ENCODE data around the gene MYO1D. TPM values are rescaled to one million over a fixed set of nuclear protein-coding genes. Genes with fewer than 3 reads are reported as not detected.
A peak's percentile ranks its signal among the peaks of the same experiment; 100 is the strongest.

The MYO1D gene
- total RNA-seq, 1 donor from 2014 or later, result 18.0 TPM

DNA sequence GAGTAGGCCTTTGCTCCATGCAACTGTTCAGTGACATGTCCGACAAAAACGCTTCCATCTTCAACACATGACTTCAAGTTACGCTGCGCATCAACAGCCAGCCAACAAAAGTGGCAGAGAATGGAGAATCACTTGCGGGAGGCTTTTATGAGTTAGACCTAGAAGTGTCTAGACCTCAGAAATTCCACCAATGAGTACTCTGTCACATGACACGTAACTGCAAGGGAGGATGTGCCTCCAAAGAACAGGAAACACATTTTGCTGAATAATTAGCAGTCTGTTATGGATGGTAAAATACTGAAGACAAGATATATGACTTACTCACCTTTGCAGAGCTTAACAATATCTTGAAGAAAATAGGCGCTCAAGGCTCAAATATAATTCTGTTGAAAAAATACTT, 62.1 kb downstream of the MYO1D start:
- no peak overlapping the region for H3K4me2 ChIP-seq (ENCODE audit: low read length)
- no peak overlapping the region for H2AFZ ChIP-seq (ENCODE audit: low read depth, low read length)
- no peaks in the 10 kb centered on the region for H3K27me3 Mint-ChIP-seq (ENCODE audit: low read depth, unreplicated experiment)
- TF ChIP-seq, protein P1, sequence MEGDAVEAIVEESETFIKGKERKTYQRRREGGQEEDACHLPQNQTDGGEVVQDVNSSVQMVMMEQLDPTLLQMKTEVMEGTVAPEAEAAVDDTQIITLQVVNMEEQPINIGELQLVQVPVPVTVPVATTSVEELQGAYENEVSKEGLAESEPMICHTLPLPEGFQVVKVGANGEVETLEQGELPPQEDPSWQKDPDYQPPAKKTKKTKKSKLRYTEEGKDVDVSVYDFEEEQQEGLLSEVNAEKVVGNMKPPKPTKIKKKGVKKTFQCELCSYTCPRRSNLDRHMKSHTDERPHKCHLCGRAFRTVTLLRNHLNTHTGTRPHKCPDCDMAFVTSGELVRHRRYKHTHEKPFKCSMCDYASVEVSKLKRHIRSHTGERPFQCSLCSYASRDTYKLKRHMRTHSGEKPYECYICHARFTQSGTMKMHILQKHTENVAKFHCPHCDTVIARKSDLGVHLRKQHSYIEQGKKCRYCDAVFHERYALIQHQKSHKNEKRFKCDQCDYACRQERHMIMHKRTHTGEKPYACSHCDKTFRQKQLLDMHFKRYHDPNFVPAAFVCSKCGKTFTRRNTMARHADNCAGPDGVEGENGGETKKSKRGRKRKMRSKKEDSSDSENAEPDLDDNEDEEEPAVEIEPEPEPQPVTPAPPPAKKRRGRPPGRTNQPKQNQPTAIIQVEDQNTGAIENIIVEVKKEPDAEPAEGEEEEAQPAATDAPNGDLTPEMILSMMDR (IDR thresholded peaks at IDR 0.05; ENCODE audit: insufficient read depth, low read depth, low read length), result no peak
- TF ChIP-seq EZH2 (IDR thresholded peaks at IDR 0.05; ENCODE audit: insufficient read depth, low read length), result no peak
- peaks cover 3% of the 10 kb centered on the region for H3K9me3 ChIP-seq (ENCODE audit: insufficient read depth, low read depth, low read length)
- H3K27me3 ChIP-seq (ENCODE audit: insufficient read depth, low read length), result no peaks in the 10 kb centered on the region
- no peaks in the 10 kb centered on the region for H3K36me3 Mint-ChIP-seq (ENCODE audit: low read depth, unreplicated experiment)
- H3K27ac Mint-ChIP-seq (ENCODE audit: unreplicated experiment), result peak overlapping the region; percentile 68
- DNase-seq (ENCODE audit: low read depth), result no peak
- no peaks in the 10 kb centered on the region for H3K36me3 ChIP-seq (ENCODE audit: insufficient read depth, low read length)
- H3K9ac ChIP-seq (ENCODE audit: low read length), result no peak overlapping the region
- H3K4me1 Mint-ChIP-seq (ENCODE audit: low read depth, unreplicated experiment), result peaks cover 18% of the 10 kb centered on the region
- H3K27ac ChIP-seq (ENCODE audit: low read depth, low read length), result no peak overlapping the region
- H3K4me3 ChIP-seq (ENCODE audit: insufficient read depth, low read depth, low read length), result no peak overlapping the region
- H3K79me2 ChIP-seq (ENCODE audit: insufficient read depth, low read length), result no peaks in the 10 kb centered on the region
- H3K4me3 Mint-ChIP-seq (ENCODE audit: unreplicated experiment), result no peak overlapping the region
- no peaks in the 10 kb centered on the region for H3K4me1 ChIP-seq (ENCODE audit: insufficient read depth, low read length)
- H4K20me1 ChIP-seq (ENCODE audit: insufficient read depth, low read length), result no peaks in the 10 kb centered on the region
- FAIRE-seq, result no peak
- no peaks in the 10 kb centered on the region for H3K9me3 Mint-ChIP-seq (ENCODE audit: unreplicated experiment)

DNA sequence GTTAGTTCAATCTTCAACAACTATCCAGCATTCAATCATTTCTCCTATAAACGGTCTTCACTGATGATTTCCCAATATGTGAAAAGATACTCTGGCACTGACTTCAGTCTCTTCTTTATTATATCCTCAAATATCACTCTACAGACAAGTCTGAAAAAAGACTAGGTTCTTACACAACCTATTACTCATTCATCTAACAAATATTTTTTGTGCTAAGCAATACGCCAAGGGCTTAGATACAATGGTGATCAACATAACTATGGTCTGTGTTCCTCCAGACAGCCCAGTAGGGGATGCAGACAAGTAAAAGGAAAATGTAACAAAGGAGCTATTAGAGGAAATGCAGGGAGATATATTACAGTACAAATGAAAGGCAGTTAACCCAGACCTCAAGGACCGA, 63.9 kb downstream of the MYO1D start:
- no peaks in the 10 kb centered on the region for H3K9me3 Mint-ChIP-seq (ENCODE audit: unreplicated experiment)

DNA sequence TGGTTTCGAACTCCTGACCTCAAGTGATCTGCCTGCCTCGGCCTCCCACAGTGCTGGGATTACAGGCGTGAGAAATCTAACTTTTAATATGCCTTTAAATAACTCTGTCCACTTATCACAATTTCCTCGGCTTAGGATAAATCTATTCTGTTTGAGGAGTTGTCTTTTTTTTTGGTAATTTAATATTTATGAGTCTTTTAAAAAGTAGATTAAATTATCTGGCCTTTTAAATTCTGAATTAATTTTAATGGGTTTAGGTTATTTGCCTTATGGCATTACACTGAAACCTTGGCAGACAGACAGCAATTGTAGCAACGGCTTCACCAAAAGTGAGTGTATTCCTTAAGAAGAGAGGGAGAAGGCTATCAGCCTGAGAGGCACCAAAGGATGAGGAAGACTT, 66.2 kb downstream of the MYO1D start:
- H3K27ac ChIP-seq (ENCODE audit: low read depth, low read length), result no peak overlapping the region
- no peaks in the 10 kb centered on the region for H3K27me3 ChIP-seq (ENCODE audit: insufficient read depth, low read length)
- DNase-seq (ENCODE audit: low read depth) (no peak), FAIRE-seq (no peak)
- no peak overlapping the region for H3K4me3 ChIP-seq (ENCODE audit: insufficient read depth, low read depth, low read length)
- H3K36me3 Mint-ChIP-seq (ENCODE audit: low read depth, unreplicated experiment), result no peaks in the 10 kb centered on the region
- no peaks in the 10 kb centered on the region for H4K20me1 ChIP-seq (ENCODE audit: insufficient read depth, low read length)
- H3K4me1 ChIP-seq (ENCODE audit: insufficient read depth, low read length), result no peaks in the 10 kb centered on the region
- no peak overlapping the region for H2AFZ ChIP-seq (ENCODE audit: low read depth, low read length)
- peaks cover 3% of the 10 kb centered on the region for H3K9me3 ChIP-seq (ENCODE audit: insufficient read depth, low read depth, low read length)
- no peak overlapping the region for H3K4me2 ChIP-seq (ENCODE audit: low read length)
- no peaks in the 10 kb centered on the region for H3K27me3 Mint-ChIP-seq (ENCODE audit: low read depth, unreplicated experiment)
- no peaks in the 10 kb centered on the region for H3K36me3 ChIP-seq (ENCODE audit: insufficient read depth, low read length)
- H3K4me3 Mint-ChIP-seq (ENCODE audit: unreplicated experiment), result no peak overlapping the region
- H3K9me3 Mint-ChIP-seq (ENCODE audit: unreplicated experiment), result no peaks in the 10 kb centered on the region
- no peaks in the 10 kb centered on the region for H3K79me2 ChIP-seq (ENCODE audit: insufficient read depth, low read length)
- H3K4me1 Mint-ChIP-seq (ENCODE audit: low read depth, unreplicated experiment), result peaks cover 18% of the 10 kb centered on the region
- no peak overlapping the region for H3K27ac Mint-ChIP-seq (ENCODE audit: unreplicated experiment)
- no peak overlapping the region for H3K9ac ChIP-seq (ENCODE audit: low read length)
- TF ChIP-seq EZH2 (IDR thresholded peaks at IDR 0.05; ENCODE audit: insufficient read depth, low read length), result no peak
- TF ChIP-seq, protein P1 (IDR thresholded peaks at IDR 0.05; ENCODE audit: insufficient read depth, low read depth, low read length), result no peak

More for the DNA sequence above, 63.9 kb downstream of the MYO1D start:
- Histone ChIP-seq H3K27me3 (ENCODE audit: insufficient read depth, low read length) (no peaks in the 10 kb centered on the region), H2AFZ (ENCODE audit: low read depth, low read length) (no peak overlapping the region), H4K20me1 (ENCODE audit: insufficient read depth, low read length) (no peaks in the 10 kb centered on the region), H3K4me2 (ENCODE audit: low read length) (no peak overlapping the region), H3K36me3 (ENCODE audit: insufficient read depth, low read length) (no peaks in the 10 kb centered on the region), H3K27ac (ENCODE audit: low read depth, low read length) (no peak overlapping the region), H3K79me2 (ENCODE audit: insufficient read depth, low read length) (no peaks in the 10 kb centered on the region), H3K4me1 (ENCODE audit: insufficient read depth, low read length) (no peaks in the 10 kb centered on the region), H3K9ac (ENCODE audit: low read length) (no peak overlapping the region), H3K9me3 (ENCODE audit: insufficient read depth, low read depth, low read length) (peaks cover 3% of the 10 kb centered on the region), H3K4me3 (ENCODE audit: insufficient read depth, low read depth, low read length) (no peak overlapping the region)
- H3K4me3 Mint-ChIP-seq (ENCODE audit: unreplicated experiment), result no peak overlapping the region
- no peaks in the 10 kb centered on the region for H3K27me3 Mint-ChIP-seq (ENCODE audit: low read depth, unreplicated experiment)
- DNase-seq (ENCODE audit: low read depth) (no peak), FAIRE-seq (no peak)
- H3K4me1 Mint-ChIP-seq (ENCODE audit: low read depth, unreplicated experiment), result peaks cover 18% of the 10 kb centered on the region
- no peak for TF ChIP-seq EZH2 (IDR thresholded peaks at IDR 0.05; ENCODE audit: insufficient read depth, low read length)
- TF ChIP-seq, protein P1 (IDR thresholded peaks at IDR 0.05; ENCODE audit: insufficient read depth, low read depth, low read length), result no peak
- H3K36me3 Mint-ChIP-seq (ENCODE audit: low read depth, unreplicated experiment), result no peaks in the 10 kb centered on the region
- H3K27ac Mint-ChIP-seq (ENCODE audit: unreplicated experiment), result peak overlapping the region; percentile 53
